HG03108 (cell line): Measurements from ENCODE around the gene ACD.

Source experiments
- ATAC-seq: cut with Tn5 transposase; IDR thresholded peaks from one replicate; pipeline ENCODE4 v1.9.1; 2021; ENCODE audit warnings: moderate library complexity; ENCODE audit not compliant: unreplicated experiment

The ACD gene

GRCh38 chr16:67662653-67663010 lies 2.6 kb upstream of the ACD start:
- no peak for ATAC-seq

- ATAC-seq = no peak
These were observed 2.0 kb upstream of the ACD start for GRCh38 chr16:67661886-67662652.

GRCh38 chr16:67661101-67661761 lies 1.2 kb upstream of the ACD start:
- ATAC-seq = no peak

GRCh38 chr16:67660564-67661028 lies 536 bp upstream of the ACD start, which contains the start of gene PARD6A:
TSS of gene PARD6A (plus strand) at chr16:67660960. CDS start at chr16:67661039, 79 bp downstream.
- ATAC-seq = peak; percentile 68

- no peak for ATAC-seq
These were observed 998 bp downstream of the ACD start for GRCh38 chr16:67658849-67659674.

- no peak for ATAC-seq
These were observed 2.1 kb downstream of the ACD start for GRCh38 chr16:67657751-67658518.

- no peak for ATAC-seq
These were observed 2.9 kb downstream of the ACD start for GRCh38 chr16:67657017-67657608.

GRCh38 chr16:67656344-67657016 lies 3.6 kb downstream of the ACD start:
- ATAC-seq = no peak

GRCh38 chr16:67655363-67655762 lies 4.7 kb downstream of the ACD start:
- no peak for ATAC-seq

- no peak for ATAC-seq
These were observed 5.6 kb downstream of the ACD start for GRCh38 chr16:67654403-67654911.

GRCh38 chr16:67653789-67654402 lies 6.2 kb downstream of the ACD start:
- ATAC-seq = no peak

GRCh38 chr16:67653128-67653788 lies 6.8 kb downstream of the ACD start:
- no peak for ATAC-seq

GRCh38 chr16:67652578-67653127 lies 7.4 kb downstream of the ACD start:
- no peak for ATAC-seq

GRCh38 chr16:67651847-67652246 lies 8.2 kb downstream of the ACD start:
- no peak for ATAC-seq

- no peak for ATAC-seq
These were observed 9.0 kb downstream of the ACD start for GRCh38 chr16:67651039-67651438.

GRCh38 chr16:67650023-67650422 lies 10.0 kb downstream of the ACD start:
- no peak for ATAC-seq

- no peak for ATAC-seq
These were observed 10.5 kb downstream of the ACD start for GRCh38 chr16:67649494-67649931.

- no peak for ATAC-seq
These were observed 11.2 kb downstream of the ACD start for GRCh38 chr16:67648764-67649407.
